ENCODE measurements around the gene CEACAM3.

- TF ChIP-seq CTCF (IDR thresholded peaks at IDR 0.05; ENCODE audit: poor library complexity) = no peak
- TF ChIP-seq EZH2 (IDR thresholded peaks at IDR 0.05; ENCODE audit: borderline replicate concordance) = no peak
- TF ChIP-seq EZH2phosphoT487 (IDR thresholded peaks at IDR 0.05; ENCODE audit: low read depth, severe bottlenecking, unreplicated experiment) = no peak
Observed at GRCh38 chr19:41758846-41759245, 37.5 kb upstream of the CEACAM3 start.
